IPS DF 4.7 (cell line): Measurements from ENCODE around the gene ITGB6.

Source experiments
- DNase-seq: peaks from one replicate; pipeline ENCODE4 v3.0.0-alpha.2; 2013; ENCODE audit warnings: low spot score; ENCODE audit errors: extremely low read depth

The ITGB6 gene

GRCh38 chr2:160222546-160223283 lies 22.6 kb upstream of the ITGB6 start:
- DNase-seq: no peak

- DNase-seq: no peak
These were observed 21.6 kb upstream of the ITGB6 start for GRCh38 chr2:160221391-160222276.

- DNase-seq: no peak
These were observed 20.5 kb upstream of the ITGB6 start for GRCh38 chr2:160220545-160221009.

- DNase-seq: no peak
These were observed 20.0 kb upstream of the ITGB6 start for GRCh38 chr2:160220026-160220425.

GRCh38 chr2:160214461-160215445 lies 14.7 kb upstream of the ITGB6 start:
- DNase-seq: no peak

- DNase-seq: no peak
These were observed 13.4 kb upstream of the ITGB6 start for GRCh38 chr2:160213511-160213910.

- DNase-seq: no peak
These were observed 10.6 kb upstream of the ITGB6 start for GRCh38 chr2:160210599-160211138.

GRCh38 chr2:160209516-160209856 lies 9.4 kb upstream of the ITGB6 start:
- DNase-seq: no peak

- DNase-seq: no peak
These were observed 8.8 kb upstream of the ITGB6 start for GRCh38 chr2:160208655-160209515.

- DNase-seq: no peak
These were observed 8.0 kb upstream of the ITGB6 start for GRCh38 chr2:160207804-160208654.

- no peak for DNase-seq
These were observed 7.2 kb upstream of the ITGB6 start for GRCh38 chr2:160207271-160207670.

- DNase-seq: no peak
These were observed 6.4 kb upstream of the ITGB6 start for GRCh38 chr2:160206436-160206835.

- no peak for DNase-seq
These were observed 5.4 kb upstream of the ITGB6 start for GRCh38 chr2:160205505-160205904.

- no peak for DNase-seq
These were observed 3.4 kb upstream of the ITGB6 start for GRCh38 chr2:160203422-160203821.

GRCh38 chr2:160203007-160203406 lies 2.9 kb upstream of the ITGB6 start:
- no peak for DNase-seq

GRCh38 chr2:160201849-160202539 lies 1.9 kb upstream of the ITGB6 start:
- DNase-seq: no peak

GRCh38 chr2:160200921-160201320 lies 849 bp upstream of the ITGB6 start:
- DNase-seq: no peak

GRCh38 chr2:160199053-160199452 lies 1.0 kb downstream of the ITGB6 start:
- DNase-seq: no peak

GRCh38 chr2:160197587-160197986 lies 2.5 kb downstream of the ITGB6 start:
- DNase-seq: no peak
